MM.1S (cell line): ENCODE results near the gene CCDC73.
"Not testable (repeated sequence)": the region's sequence is repeated elsewhere in the genome, so short reads cannot be mapped to it uniquely, and the experiment has no call there.

Experiments used
- DNase-seq: peaks from one replicate; pipeline ENCODE4 v3.0.0-alpha.2; 2015
- H2AFZ ChIP-seq: fragments of 300-600 bp; sonication (generic); 2 replicates; pipeline ENCODE4 v1.6.0; 2016; ENCODE audit warnings: antibody characterized with exemption, low read length
- H3F3A ChIP-seq: fragments of 300-600 bp; sonication (generic); 2 replicates; pipeline ENCODE4 v1.6.1; 2016; ENCODE audit warnings: mild to moderate bottlenecking, antibody characterized with exemption, low read length, moderate library complexity, mixed read lengths; ENCODE audit not compliant: insufficient read depth
- H3K27ac ChIP-seq: fragments of 300-600 bp; sonication (generic); 2 replicates; pipeline ENCODE4 v1.5.1; 2016; ENCODE audit warnings: mild to moderate bottlenecking, low read length
- H3K27me3 ChIP-seq: fragments of 300-600 bp; sonication (generic); replicated peaks from 2 replicates; pipeline ENCODE4 v1.6.0; 2016; ENCODE audit warnings: low read length; ENCODE audit not compliant: insufficient read depth
- H3K36me3 ChIP-seq: fragments of 300-600 bp; sonication (generic); replicated peaks from 2 replicates; pipeline ENCODE4 v1.6.1; 2016; ENCODE audit warnings: mild to moderate bottlenecking, low read length, mixed read lengths; ENCODE audit not compliant: insufficient read depth
- H3K4me1 ChIP-seq: fragments of 300-600 bp; sonication (generic); 2 replicates; pipeline ENCODE4 v1.6.1; 2016; ENCODE audit warnings: low read length, mixed read lengths
- H3K4me2 ChIP-seq: fragments of 300-600 bp; sonication (generic); 2 replicates; pipeline ENCODE4 v1.6.0; 2016; ENCODE audit warnings: low read depth, low read length
- H3K4me3 ChIP-seq: fragments of 300-600 bp; sonication (generic); 2 replicates; pipeline ENCODE4 v1.5.1; 2016; ENCODE audit warnings: low read length, mixed read lengths
- H3K79me2 ChIP-seq: fragments of 300-600 bp; sonication (generic); 2 replicates; pipeline ENCODE4 v1.6.1; 2016; ENCODE audit warnings: mixed run types, low read length, mixed read lengths
- H3K9ac ChIP-seq: fragments of 300-600 bp; sonication (generic); 2 replicates; pipeline ENCODE4 v1.6.1; 2016; ENCODE audit warnings: low read length, mixed read lengths
- H3K9me2 ChIP-seq: fragments of 300-600 bp; sonication (generic); replicated peaks from 2 replicates; pipeline ENCODE4 v1.6.1; 2016; ENCODE audit warnings: mild to moderate bottlenecking, low read length, mixed read lengths; ENCODE audit not compliant: insufficient read depth
- H3K9me3 ChIP-seq: fragments of 300-600 bp; sonication (generic); replicated peaks from 2 replicates; pipeline ENCODE4 v1.6.1; 2016; ENCODE audit warnings: mild to moderate bottlenecking, low read length, mixed read lengths; ENCODE audit not compliant: insufficient read depth
- H4K20me1 ChIP-seq: fragments of 300-600 bp; sonication (generic); 2 replicates; pipeline ENCODE4 v1.6.1; 2016; ENCODE audit warnings: mild to moderate bottlenecking, low read length, moderate library complexity, mixed read lengths; ENCODE audit not compliant: insufficient read depth
- EZH2 ChIP-seq: fragments of 300-600 bp; sonication (generic); optimal IDR thresholded peaks from 2 replicates; pipeline ENCODE3; 2017; ENCODE audit warnings: low read depth, mild to moderate bottlenecking, antibody characterized with exemption, low read length, mixed read lengths
- EZH2phosphoT487 ChIP-seq: fragments of 300-600 bp; sonication (generic); IDR thresholded peaks from 2 replicates; pipeline ENCODE4 v1.6.1; 2018; ENCODE audit warnings: antibody characterized with exemption, low read length
- TF ChIP-seq, protein P1 (sequence below): fragments of 300-600 bp; sonication (generic); IDR thresholded peaks from 2 replicates; pipeline ENCODE4 v1.5.1; 2016; ENCODE audit warnings: antibody characterized with exemption, low read length, mixed read lengths

Gene CCDC73

DNA sequence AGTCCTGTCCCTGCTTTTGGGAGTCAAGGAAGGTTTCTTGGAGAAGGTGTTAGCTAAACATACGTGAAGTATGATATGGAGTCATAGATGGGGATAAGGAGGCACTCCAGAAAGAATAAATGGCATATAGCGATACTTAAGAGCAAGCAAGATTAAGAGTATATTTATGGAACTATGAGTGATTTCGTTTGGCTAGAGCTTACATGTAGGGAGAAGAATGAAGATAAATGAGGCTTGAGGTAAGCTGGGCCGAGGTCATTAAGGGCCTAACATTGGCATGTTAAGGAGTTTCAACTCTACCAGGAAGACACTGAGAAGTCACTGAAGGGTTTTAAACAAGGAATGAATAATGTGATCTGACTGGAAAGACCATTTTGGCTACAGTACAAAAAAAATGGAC, 177.6 kb downstream of the CCDC73 start:
- no peak for TF ChIP-seq EZH2
- no peak for TF ChIP-seq EZH2phosphoT487
- TF ChIP-seq, protein P1, sequence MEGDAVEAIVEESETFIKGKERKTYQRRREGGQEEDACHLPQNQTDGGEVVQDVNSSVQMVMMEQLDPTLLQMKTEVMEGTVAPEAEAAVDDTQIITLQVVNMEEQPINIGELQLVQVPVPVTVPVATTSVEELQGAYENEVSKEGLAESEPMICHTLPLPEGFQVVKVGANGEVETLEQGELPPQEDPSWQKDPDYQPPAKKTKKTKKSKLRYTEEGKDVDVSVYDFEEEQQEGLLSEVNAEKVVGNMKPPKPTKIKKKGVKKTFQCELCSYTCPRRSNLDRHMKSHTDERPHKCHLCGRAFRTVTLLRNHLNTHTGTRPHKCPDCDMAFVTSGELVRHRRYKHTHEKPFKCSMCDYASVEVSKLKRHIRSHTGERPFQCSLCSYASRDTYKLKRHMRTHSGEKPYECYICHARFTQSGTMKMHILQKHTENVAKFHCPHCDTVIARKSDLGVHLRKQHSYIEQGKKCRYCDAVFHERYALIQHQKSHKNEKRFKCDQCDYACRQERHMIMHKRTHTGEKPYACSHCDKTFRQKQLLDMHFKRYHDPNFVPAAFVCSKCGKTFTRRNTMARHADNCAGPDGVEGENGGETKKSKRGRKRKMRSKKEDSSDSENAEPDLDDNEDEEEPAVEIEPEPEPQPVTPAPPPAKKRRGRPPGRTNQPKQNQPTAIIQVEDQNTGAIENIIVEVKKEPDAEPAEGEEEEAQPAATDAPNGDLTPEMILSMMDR, result no peak
- no peaks in the 10 kb centered on the region for H3K9me3 ChIP-seq
- H3K79me2 ChIP-seq, result no peaks in the 10 kb centered on the region
- no peak overlapping the region for H2AFZ ChIP-seq
- H3F3A ChIP-seq, result no peaks in the 10 kb centered on the region
- DNase-seq, result no peak
- no peak overlapping the region for H3K4me2 ChIP-seq
- H3K9ac ChIP-seq, result no peak overlapping the region
- no peaks in the 10 kb centered on the region for H3K36me3 ChIP-seq
- H3K9me2 ChIP-seq, result no peaks in the 10 kb centered on the region
- no peak overlapping the region for H3K27ac ChIP-seq
- H3K4me1 ChIP-seq, result no peaks in the 10 kb centered on the region
- no peak overlapping the region for H3K4me3 ChIP-seq
- H4K20me1 ChIP-seq, result peaks cover 4% of the 10 kb centered on the region; the same call in 1 of the 2 replicates
- no peaks in the 10 kb centered on the region for H3K27me3 ChIP-seq

DNA sequence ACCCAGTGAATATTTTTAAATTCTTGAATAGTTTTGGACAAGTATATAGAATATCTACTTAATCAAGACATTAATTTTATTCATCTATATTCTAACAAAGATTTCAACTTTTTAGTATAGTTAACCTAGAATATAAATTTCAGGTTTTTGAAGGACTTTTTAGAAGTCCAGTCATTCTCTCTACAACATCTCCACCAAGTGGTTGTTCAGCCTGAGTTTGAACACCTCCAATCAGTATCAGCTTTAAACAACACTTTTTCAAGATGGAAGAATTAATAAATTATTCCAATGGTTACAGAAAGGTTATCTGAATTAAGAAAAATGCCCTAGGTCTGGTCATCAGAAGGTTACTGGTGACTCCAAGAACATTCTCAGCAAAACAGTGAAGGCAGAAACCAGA, 179.0 kb downstream of the CCDC73 start:
- Histone ChIP-seq H3K4me3 (no peak overlapping the region), H3K9ac (no peak overlapping the region), H3K9me3 (no peaks in the 10 kb centered on the region), H3K27ac (no peak overlapping the region), H3K27me3 (no peaks in the 10 kb centered on the region), H3F3A (no peaks in the 10 kb centered on the region), H4K20me1 (peaks cover 4% of the 10 kb centered on the region; the same call in 1 of the 2 replicates), H3K9me2 (no peaks in the 10 kb centered on the region), H3K4me2 (no peak overlapping the region), H3K4me1 (no peaks in the 10 kb centered on the region), H3K79me2 (no peaks in the 10 kb centered on the region), H2AFZ (no peak overlapping the region), H3K36me3 (no peaks in the 10 kb centered on the region)
- DNase-seq, result peak; percentile 8
- TF ChIP-seq, protein P1, result 0 out of 2 replicates have a peak, but pooled peaks have one; percentile 7
- no peak for TF ChIP-seq EZH2

DNA sequence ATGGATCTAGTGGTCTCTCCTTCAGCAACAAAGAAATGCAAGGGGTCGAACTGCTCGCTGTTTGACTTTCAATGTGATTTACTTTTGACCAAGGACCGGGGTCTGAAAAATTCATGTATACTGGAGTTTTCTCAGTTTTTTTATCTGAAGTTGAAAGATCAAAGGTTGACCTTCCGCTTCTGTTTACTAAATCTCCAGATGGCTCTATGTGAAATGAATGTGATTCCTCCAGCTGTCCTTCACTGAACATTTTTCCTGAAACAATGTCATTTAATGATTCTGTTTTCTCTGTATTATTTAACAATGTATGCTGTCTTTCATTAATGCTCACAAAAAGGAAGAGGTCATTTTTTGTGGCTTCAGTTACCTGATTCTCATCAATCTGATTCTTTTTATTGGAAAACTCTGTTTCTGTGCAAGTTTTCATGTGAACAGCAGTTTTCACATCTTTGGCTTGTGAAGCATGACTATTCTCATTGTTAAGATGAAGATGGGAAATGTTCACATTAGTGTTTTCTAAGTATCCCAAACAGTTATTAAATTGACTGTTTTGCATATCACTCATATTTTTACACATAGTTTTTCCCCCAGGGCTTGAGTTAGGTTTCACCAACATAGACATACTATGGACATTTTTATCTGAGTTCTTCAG, 180.8 kb downstream of the CCDC73 start:
- Histone ChIP-seq H3K4me2 (no peak overlapping the region), H3K27me3 (no peaks in the 10 kb centered on the region), H4K20me1 (peaks cover 4% of the 10 kb centered on the region; the same call in 1 of the 2 replicates), H3K4me3 (no peak overlapping the region), H3K27ac (no peak overlapping the region), H3K9ac (no peak overlapping the region), H3K9me2 (no peaks in the 10 kb centered on the region), H3F3A (no peaks in the 10 kb centered on the region), H3K79me2 (no peaks in the 10 kb centered on the region), H3K4me1 (no peaks in the 10 kb centered on the region), H3K9me3 (no peaks in the 10 kb centered on the region), H3K36me3 (no peaks in the 10 kb centered on the region), H2AFZ (no peak overlapping the region)
- TF ChIP-seq EZH2phosphoT487, result no peak
- no peak for DNase-seq

DNA sequence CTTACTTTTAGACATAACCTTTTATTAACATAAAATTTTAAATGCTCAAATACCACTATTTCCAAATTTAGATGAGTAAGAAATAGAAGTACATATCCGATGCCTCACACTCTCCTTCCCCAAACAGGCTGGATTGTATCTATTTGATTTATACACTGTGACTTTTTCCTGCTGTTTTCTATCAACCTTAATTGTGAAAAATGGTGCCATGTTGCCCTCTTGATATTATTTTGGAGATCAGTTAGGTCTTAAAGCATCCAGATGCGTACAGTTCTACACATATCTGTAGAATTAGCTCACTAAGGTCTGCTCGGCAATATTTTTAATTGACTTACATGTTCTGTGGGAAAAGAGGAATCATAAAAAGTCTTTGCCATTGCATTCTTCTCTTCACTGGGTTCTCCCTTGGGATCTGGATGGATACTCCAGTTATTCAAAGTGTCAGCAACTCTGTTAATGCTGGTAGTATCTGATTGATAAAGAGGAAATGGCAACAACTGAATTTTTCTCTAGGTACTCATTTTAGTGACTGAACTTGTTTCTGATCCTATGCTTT, 183.6 kb downstream of the CCDC73 start:
- H3K4me1 ChIP-seq, result no peaks in the 10 kb centered on the region
- H3K9me2 ChIP-seq, result no peaks in the 10 kb centered on the region
- no peak overlapping the region for H3K9ac ChIP-seq
- H2AFZ ChIP-seq, result no peak overlapping the region
- TF ChIP-seq EZH2phosphoT487 (no peak), EZH2 (no peak)
- TF ChIP-seq, protein P1, result no peak
- no peaks in the 10 kb centered on the region for H3K36me3 ChIP-seq
- no peak overlapping the region for H3K4me3 ChIP-seq
- H3K9me3 ChIP-seq, result no peaks in the 10 kb centered on the region
- H3K27ac ChIP-seq, result no peak overlapping the region
- no peaks in the 10 kb centered on the region for H3F3A ChIP-seq
- no peaks in the 10 kb centered on the region for H3K79me2 ChIP-seq
- H3K27me3 ChIP-seq, result no peaks in the 10 kb centered on the region
- no peak overlapping the region for H3K4me2 ChIP-seq
- H4K20me1 ChIP-seq, result peaks cover 4% of the 10 kb centered on the region; the same call in 1 of the 2 replicates
- no peak for DNase-seq

DNA sequence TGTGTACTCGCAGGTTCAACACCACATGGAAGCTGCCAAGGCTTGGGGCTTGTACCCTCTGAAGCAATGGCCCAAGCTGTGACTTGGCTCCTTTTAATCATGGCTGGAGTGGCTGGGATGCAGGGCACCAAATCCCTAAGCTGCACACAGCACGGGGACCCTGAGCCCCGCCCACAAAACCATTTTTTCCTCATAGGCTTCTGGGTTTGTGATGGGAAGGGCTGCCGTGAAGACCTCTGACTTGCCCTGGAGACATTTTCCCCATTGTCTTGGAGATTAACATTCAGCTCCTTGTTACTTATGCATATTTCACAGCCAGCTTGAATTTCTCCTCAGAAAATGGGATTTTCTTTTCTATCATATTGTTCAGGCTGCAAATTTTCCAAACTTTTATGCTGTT, 185.6 kb downstream of the CCDC73 start:
- H3K4me1 ChIP-seq, H3K9me3 ChIP-seq, H3K27ac ChIP-seq, H3K4me3 ChIP-seq, H3K27me3 ChIP-seq, H3K4me2 ChIP-seq, H3K9me2 ChIP-seq, H3F3A ChIP-seq, H3K79me2 ChIP-seq, DNase-seq, H3K36me3 ChIP-seq, H4K20me1 ChIP-seq, H3K9ac ChIP-seq, H2AFZ ChIP-seq: not testable (repeated sequence)
